CD4-positive, alpha-beta T cell treated with Interleukin-15 for 4 hours (primary cell): ENCODE data around the gene GLRA2.
"Not testable (repeated sequence)": the region's sequence is repeated elsewhere in the genome, so short reads cannot be mapped to it uniquely, and the experiment has no call there.

Experiments used
- DNase-seq: peaks from one replicate; pipeline ENCODE4 v3.0.0-alpha.2; 2020; ENCODE audit warnings: low spot score

The GLRA2 gene

GRCh38 chrX:14591976-14592375 is 62.6 kb downstream of the GLRA2 start:
- DNase-seq, result no peak

GRCh38 chrX:14594521-14594920 is 65.2 kb downstream of the GLRA2 start:
- DNase-seq, result no peak

GRCh38 chrX:14598330-14598729 is 69.0 kb downstream of the GLRA2 start:
- no peak for DNase-seq

- DNase-seq, result no peak
Measured at GRCh38 chrX:14607446-14607985, 78.2 kb downstream of the GLRA2 start.

- DNase-seq, result not testable (repeated sequence)
Measured at GRCh38 chrX:14612450-14612849, 83.1 kb downstream of the GLRA2 start.

GRCh38 chrX:14616301-14616700 is 87.0 kb downstream of the GLRA2 start:
- DNase-seq, result no peak

- DNase-seq, result no peak
Measured at GRCh38 chrX:14616836-14617235, 87.5 kb downstream of the GLRA2 start.

- no peak for DNase-seq
Measured at GRCh38 chrX:14618177-14618965, 89.0 kb downstream of the GLRA2 start.

- DNase-seq, result no peak
Measured at GRCh38 chrX:14630733-14631132, 101.4 kb downstream of the GLRA2 start.

- no peak for DNase-seq
Measured at GRCh38 chrX:14641681-14642655, 112.6 kb downstream of the GLRA2 start.

- DNase-seq, result no peak
Measured at GRCh38 chrX:14660970-14661369, 131.6 kb downstream of the GLRA2 start.

- DNase-seq, result no peak
Measured at GRCh38 chrX:14670819-14671218, 141.5 kb downstream of the GLRA2 start.

- DNase-seq, result no peak
Measured at GRCh38 chrX:14672611-14673172, 143.4 kb downstream of the GLRA2 start.

GRCh38 chrX:14673236-14673635 is 143.9 kb downstream of the GLRA2 start:
- DNase-seq, result no peak

GRCh38 chrX:14673764-14674163 is 144.4 kb downstream of the GLRA2 start:
- no peak for DNase-seq

GRCh38 chrX:14675500-14675899 is 146.2 kb downstream of the GLRA2 start:
- DNase-seq, result no peak

- no peak for DNase-seq
Measured at GRCh38 chrX:14676431-14676830, 147.1 kb downstream of the GLRA2 start.

GRCh38 chrX:14688331-14688730 is 159.0 kb downstream of the GLRA2 start:
- DNase-seq, result not testable (repeated sequence)

- DNase-seq, result no peak
Measured at GRCh38 chrX:14690553-14690952, 161.2 kb downstream of the GLRA2 start.

- no peak for DNase-seq
Measured at GRCh38 chrX:14694611-14695010, 165.3 kb downstream of the GLRA2 start.

GRCh38 chrX:14697451-14697850 is 168.1 kb downstream of the GLRA2 start:
- DNase-seq, result no peak

GRCh38 chrX:14698790-14699189 is 169.5 kb downstream of the GLRA2 start:
- DNase-seq, result no peak
